Activated CD8-positive, alpha-beta memory T cell treated with anti-CD3 and anti-CD28 coated beads, Interleukin-2, amount 10 ng/mL, durations not matched to agents 7 days and 5 days (primary cell): ENCODE measurements around the gene IMMP1L. TPM values are rescaled to one million over a fixed set of nuclear protein-coding genes. Genes with fewer than 3 reads are reported as not detected.

Experiments used
- ATAC-seq: fragments of 150-1000 bp; cut with Tn5 transposase; one replicate; pipeline ENCODE4 v1.10.0; 2021; ENCODE audit warnings: moderate library complexity
- CTCF ChIA-PET: fragments of 350-600 bp; sonication (Branson Sonifier 250); formaldehyde crosslinking; loops from one replicate; lab custom pipeline; 2021; ENCODE audit warnings: antibody characterized with exemption; lab: Charles Lee
- DNase-seq: peaks from one replicate; pipeline ENCODE4 v3.0.0-alpha.2; 2020
- H3K27ac Mint-ChIP-seq: one replicate; pipeline ENCODE4 v1.8.0; 2021; ENCODE audit warnings: mild to moderate bottlenecking, mixed read lengths
- H3K27me3 Mint-ChIP-seq: one replicate; pipeline ENCODE4 v1.8.0; 2021; ENCODE audit warnings: mixed read lengths
- H3K36me3 Mint-ChIP-seq: one replicate; pipeline ENCODE4 v1.8.0; 2021; ENCODE audit warnings: mild to moderate bottlenecking, mixed read lengths
- H3K4me1 Mint-ChIP-seq: one replicate; pipeline ENCODE4 v1.8.0; 2021; ENCODE audit warnings: mixed read lengths
- H3K4me3 Mint-ChIP-seq: one replicate; pipeline ENCODE4 v1.8.0; 2021; ENCODE audit warnings: mild to moderate bottlenecking, moderate library complexity, mixed read lengths
- H3K9me3 Mint-ChIP-seq: one replicate; pipeline ENCODE4 v1.8.0; 2022; ENCODE audit warnings: low read depth, mixed read lengths
- total RNA-seq, 2 experiments: library from RNA; stranded (reverse); gene quantifications; one replicate each; pipeline ENCODE4 v1.2.3, GENCODE V29; 2021

The IMMP1L gene
- total RNA-seq, 2 experiments from 2014 or later, result 15.2 to 19.9 TPM

DNA sequence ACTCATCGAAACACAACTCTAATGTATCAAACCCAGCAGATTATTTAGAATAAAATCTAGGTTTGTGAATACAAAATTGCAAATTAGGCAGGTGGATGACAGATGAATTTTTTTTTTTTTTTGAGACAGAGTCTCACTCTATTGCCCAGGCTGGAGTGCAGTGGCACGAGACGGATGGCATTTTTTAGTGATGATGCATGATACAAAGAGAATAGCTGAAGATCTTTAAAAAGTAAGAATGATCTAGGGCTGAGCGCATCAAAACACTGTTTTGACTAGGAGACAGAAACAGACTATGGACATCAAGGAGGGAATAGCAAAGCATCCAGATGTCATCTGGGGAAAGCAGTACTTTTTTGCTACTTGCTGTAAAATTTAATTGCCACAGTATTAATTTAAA is 63.8 kb downstream of the IMMP1L start:
- no peak for DNase-seq
- Mint-ChIP-seq H3K4me3 (no peak overlapping the region), H3K9me3 (no peaks in the 10 kb centered on the region), H3K27ac (no peak overlapping the region), H3K4me1 (no peaks in the 10 kb centered on the region), H3K36me3 (peaks cover 20% of the 10 kb centered on the region), H3K27me3 (no peaks in the 10 kb centered on the region)
- CTCF ChIA-PET, result no interaction called here
- no peak for ATAC-seq

DNA sequence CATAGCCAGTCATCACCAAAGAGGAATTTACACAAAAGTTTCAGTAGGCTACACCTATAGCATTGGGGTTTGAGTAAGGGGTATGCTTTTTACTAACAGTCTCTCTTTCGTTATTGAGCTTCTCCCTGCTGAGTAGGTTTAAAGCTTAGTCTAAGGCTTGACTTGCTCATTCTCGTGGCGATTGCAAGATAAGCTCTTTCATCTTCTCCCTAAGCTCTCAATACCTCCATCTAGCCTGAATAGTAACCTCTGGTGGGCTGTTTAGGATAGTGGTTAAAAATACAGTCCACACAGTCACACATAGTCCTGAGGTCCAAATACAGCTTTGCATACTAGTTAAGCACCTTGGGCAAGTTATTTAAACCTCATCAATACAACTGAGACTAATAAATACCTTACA is 65.6 kb downstream of the IMMP1L start:
- Mint-ChIP-seq H3K27ac (no peak overlapping the region), H3K4me3 (no peak overlapping the region), H3K27me3 (no peaks in the 10 kb centered on the region), H3K36me3 (peaks cover 17% of the 10 kb centered on the region), H3K9me3 (no peaks in the 10 kb centered on the region), H3K4me1 (no peaks in the 10 kb centered on the region)
- DNase-seq (no peak), ATAC-seq (no peak)
- CTCF ChIA-PET, result interaction anchor here (0.9 kb wide), 1 partner anchor 13 kb away, joined by 3 read pairs; no protein-coding TSS in a partner anchor

DNA sequence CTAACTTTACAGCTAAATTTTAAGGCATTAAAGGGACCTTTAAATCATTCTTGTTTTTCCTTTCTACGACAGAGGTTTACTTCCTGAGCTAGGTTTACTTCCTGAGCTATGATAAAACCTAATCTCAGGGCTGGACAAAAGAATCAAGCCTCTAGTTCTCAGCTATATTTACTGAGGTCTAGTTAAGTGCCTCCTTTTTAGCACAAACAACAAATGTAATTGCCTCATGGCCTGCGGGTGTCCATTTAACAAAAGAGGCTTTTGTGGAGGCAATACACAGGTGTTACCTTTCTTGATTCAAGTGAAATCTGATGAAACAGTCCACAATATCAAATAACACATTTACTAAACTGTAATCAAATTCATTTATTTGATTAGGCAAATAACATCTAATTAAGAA is 67.3 kb downstream of the IMMP1L start:
- ATAC-seq (no peak), DNase-seq (no peak)
- CTCF ChIA-PET, result no interaction called here
- Mint-ChIP-seq H3K4me1 (peaks cover 9% of the 10 kb centered on the region), H3K9me3 (no peaks in the 10 kb centered on the region), H3K36me3 (peaks cover 8% of the 10 kb centered on the region), H3K4me3 (no peak overlapping the region), H3K27ac (no peak overlapping the region), H3K27me3 (no peaks in the 10 kb centered on the region)

DNA sequence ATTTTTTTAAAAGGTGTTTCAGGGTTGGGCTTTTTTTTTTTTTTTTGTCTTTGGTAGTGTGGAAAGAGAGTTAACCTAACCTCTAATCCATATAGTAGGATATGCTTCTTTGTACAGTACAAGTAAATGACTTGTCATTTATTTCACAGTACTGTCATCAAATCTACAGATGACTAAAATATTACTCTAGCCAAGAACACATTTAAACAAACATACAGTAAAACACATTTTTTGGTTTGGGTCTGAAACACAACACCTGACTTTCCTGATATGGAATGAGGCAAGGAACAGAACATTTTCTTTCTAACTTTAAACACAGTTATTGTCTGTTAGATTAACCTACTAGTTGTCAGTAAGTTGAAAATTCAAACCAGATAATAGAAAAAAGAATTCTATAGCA is 68.1 kb downstream of the IMMP1L start:
- Mint-ChIP-seq H3K4me3 (no peak overlapping the region), H3K36me3 (peaks cover 3% of the 10 kb centered on the region), H3K4me1 (peaks cover 9% of the 10 kb centered on the region), H3K9me3 (no peaks in the 10 kb centered on the region), H3K27ac (no peak overlapping the region), H3K27me3 (no peaks in the 10 kb centered on the region)
- ATAC-seq (no peak), DNase-seq (no peak)
- CTCF ChIA-PET, result no interaction called here

DNA sequence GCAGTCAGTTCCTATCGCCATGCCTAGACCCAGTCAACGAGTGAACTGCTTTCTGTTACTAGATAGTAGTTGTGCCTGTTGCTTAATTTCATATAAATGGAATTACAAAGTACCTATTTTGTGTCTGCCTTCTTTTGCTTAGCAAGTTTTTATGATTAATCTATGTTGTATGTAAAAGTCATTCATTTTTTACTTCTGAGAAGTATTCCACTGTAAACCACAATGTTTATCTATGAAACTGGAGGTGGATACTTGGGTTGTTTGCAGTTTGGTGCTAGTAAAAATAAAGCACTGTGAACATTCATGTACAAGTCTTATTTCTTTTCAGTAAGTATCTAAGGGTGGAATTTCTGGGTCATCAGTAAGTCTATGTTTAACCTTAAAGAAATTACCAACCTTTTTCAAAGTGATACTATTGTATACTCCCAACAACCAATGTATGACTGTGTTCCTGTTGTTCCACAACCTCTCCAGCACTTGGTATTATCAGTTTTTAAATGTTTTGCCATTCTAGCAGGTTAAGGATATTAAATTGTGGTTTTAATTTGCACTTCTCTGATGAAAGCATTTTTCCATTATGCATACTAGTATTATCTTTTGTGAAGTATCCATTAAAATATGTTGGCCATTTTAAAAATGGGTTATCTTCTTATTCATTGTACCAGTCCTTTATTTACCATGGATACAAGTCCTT is 71.5 kb downstream of the IMMP1L start:
- no peak for ATAC-seq
- CTCF ChIA-PET, result no interaction called here
- Mint-ChIP-seq H3K27me3 (no peaks in the 10 kb centered on the region), H3K4me1 (peaks cover 9% of the 10 kb centered on the region), H3K27ac (no peak overlapping the region), H3K36me3 (peaks cover under 1% of the 10 kb centered on the region), H3K4me3 (no peak overlapping the region), H3K9me3 (no peaks in the 10 kb centered on the region)
- no peak for DNase-seq

DNA sequence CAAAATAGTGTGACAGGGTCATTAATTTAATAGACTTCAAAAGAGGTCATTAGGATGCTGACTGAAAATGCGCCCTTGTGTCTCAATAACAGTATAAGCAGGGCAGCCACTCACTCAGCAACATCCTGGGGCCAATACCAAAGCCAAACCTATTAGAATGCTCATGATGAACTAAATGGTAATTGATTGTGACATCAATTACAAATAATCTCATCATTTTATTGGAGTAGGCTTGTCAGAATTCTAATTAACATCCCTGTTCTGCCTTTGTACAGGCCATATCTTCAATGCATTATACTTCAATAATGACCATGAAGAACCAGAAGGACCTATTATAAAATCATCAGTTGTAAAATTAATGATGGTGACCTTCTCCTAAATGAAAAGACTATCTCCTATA is 75.6 kb downstream of the IMMP1L start:
- Mint-ChIP-seq H3K27ac (no peak overlapping the region), H3K9me3 (no peaks in the 10 kb centered on the region), H3K36me3 (peaks cover 15% of the 10 kb centered on the region), H3K27me3 (no peaks in the 10 kb centered on the region), H3K4me3 (no peak overlapping the region), H3K4me1 (peaks cover 9% of the 10 kb centered on the region)
- CTCF ChIA-PET, result no interaction called here
- DNase-seq (no peak), ATAC-seq (no peak)

DNA sequence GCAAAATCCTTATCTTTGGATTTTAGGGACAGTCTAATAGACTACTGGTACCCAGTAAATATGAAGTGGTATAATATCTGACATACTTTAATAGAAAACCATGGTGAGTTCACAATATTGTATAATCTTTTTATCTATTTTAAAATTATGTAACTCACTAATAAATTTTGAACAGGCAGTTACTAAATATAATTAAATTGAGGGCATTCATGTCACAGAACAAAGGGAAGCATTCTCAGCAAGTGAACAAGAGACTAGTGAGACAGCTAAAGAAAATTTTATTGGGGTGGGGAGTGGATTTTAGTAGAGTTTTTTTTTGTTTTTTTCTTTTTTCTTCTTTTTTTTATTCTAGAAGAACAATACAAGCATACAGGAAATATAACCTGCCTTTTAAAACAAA is 84.8 kb downstream of the IMMP1L start:
- H3K4me3 Mint-ChIP-seq, result no peak overlapping the region
- no peaks in the 10 kb centered on the region for H3K4me1 Mint-ChIP-seq
- CTCF ChIA-PET, result no interaction called here
- no peaks in the 10 kb centered on the region for H3K27me3 Mint-ChIP-seq
- ATAC-seq (no peak), DNase-seq (no peak)
- no peaks in the 10 kb centered on the region for H3K9me3 Mint-ChIP-seq
- H3K27ac Mint-ChIP-seq, result no peak overlapping the region
- peaks cover 8% of the 10 kb centered on the region for H3K36me3 Mint-ChIP-seq

DNA sequence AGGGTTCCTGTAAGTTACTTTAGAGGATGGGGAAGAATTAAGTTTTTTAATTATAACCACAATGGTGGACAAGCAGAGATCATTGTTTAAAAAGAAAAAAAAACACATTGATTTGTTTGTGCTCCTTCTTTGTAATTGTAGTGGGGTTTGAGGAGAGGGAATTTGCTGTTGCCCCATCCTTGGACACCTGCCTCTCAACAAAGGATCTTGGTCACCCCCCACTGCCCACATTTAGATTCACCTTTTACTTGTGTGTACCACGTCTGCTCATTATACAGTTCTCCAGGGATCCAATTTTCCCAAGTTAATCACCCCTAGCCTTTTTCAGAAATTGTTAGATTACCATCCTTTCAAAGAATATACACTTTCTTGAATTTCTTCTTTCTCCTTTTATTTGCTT is 86.7 kb downstream of the IMMP1L start:
- CTCF ChIA-PET, result no interaction called here
- no peak overlapping the region for H3K4me3 Mint-ChIP-seq
- H3K27me3 Mint-ChIP-seq, result no peaks in the 10 kb centered on the region
- H3K27ac Mint-ChIP-seq, result no peak overlapping the region
- no peak for ATAC-seq
- DNase-seq, result no peak
- no peaks in the 10 kb centered on the region for H3K9me3 Mint-ChIP-seq
- no peaks in the 10 kb centered on the region for H3K4me1 Mint-ChIP-seq
- peaks cover 4% of the 10 kb centered on the region for H3K36me3 Mint-ChIP-seq

DNA sequence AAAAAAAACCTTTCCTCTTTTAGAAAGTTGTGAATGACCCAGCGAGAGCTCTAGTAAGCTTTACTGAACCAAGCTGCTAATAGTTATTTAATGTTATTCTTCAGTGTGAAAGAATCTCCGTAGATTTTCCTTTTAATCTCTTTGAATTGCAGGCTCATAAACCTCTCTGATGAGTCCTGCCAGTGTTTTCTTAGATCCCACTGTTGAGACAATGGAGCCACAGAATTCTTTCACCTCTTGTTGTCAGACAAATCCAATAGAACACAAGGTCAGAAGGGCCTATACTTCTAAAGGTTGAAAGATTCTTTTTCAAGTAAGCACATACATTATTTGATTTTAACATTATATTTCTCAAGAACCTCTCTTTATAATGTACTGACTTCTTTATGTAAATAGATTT is 87.6 kb downstream of the IMMP1L start:
- H3K27me3 Mint-ChIP-seq, result no peaks in the 10 kb centered on the region
- no peaks in the 10 kb centered on the region for H3K4me1 Mint-ChIP-seq
- H3K27ac Mint-ChIP-seq, result no peak overlapping the region
- ATAC-seq (no peak), DNase-seq (no peak)
- H3K9me3 Mint-ChIP-seq, result no peaks in the 10 kb centered on the region
- H3K4me3 Mint-ChIP-seq, result no peak overlapping the region
- CTCF ChIA-PET, result no interaction called here
- H3K36me3 Mint-ChIP-seq, result peaks cover 2% of the 10 kb centered on the region

DNA sequence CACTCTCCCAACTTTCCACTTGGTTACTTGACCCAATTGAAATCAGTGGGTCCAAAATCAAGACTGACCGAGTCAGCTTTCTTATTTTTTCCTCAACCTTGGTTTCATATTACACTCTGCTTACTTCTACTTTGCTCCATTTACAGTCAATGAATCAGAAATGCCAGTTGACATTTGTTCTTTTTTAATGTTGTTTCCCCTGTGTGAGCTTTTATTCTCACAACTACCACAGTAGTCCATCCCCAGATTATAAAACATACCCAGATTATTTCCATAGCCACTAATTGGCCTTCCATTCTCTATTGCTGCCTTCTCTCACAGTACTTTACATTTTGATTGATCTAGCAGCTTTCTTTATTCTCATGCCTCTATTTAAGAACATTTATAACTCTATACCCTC is 89.8 kb downstream of the IMMP1L start:
- CTCF ChIA-PET, result no interaction called here
- Mint-ChIP-seq H3K4me1 (no peaks in the 10 kb centered on the region), H3K27me3 (no peaks in the 10 kb centered on the region), H3K36me3 (peaks cover 7% of the 10 kb centered on the region), H3K27ac (no peak overlapping the region), H3K4me3 (no peak overlapping the region), H3K9me3 (no peaks in the 10 kb centered on the region)
- no peak for ATAC-seq
- DNase-seq, result no peak

DNA sequence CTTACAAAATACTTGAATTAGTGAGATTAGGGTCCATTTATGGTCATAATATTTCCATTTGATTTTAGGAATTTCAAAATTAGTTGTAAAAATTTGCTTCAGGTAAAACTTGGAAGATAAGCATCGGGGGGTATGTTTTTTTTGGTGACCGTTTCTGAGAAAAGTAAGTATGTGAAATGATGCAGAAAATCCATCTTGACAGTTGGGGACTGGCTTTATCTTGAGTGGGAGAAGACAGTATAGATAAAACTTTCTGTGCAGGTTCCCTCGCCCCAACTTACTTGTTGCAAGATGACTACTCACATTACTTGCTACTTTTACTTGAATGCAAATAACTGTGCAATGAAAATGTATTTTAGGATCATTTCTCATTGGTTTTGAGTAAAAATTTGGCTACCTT is 90.3 kb downstream of the IMMP1L start:
- CTCF ChIA-PET, result no interaction called here

DNA sequence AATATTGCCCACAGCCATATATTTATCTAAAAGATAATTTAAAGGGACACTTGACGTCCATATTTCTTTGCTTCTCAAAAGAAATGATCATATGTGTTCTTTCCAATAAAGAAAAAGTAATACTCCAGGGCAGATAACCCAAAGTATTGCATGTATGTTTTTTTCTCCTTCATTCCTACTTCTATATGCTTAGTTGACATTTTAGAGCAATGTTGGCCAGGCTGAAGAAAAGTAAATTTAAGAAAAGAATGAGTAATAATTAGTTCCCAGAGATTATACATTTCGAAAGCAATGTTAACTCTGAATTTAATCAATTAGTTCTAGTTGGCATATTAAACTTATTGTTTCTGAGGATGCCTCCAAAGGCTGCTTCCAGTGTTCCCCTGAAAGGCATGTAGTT is 91.6 kb downstream of the IMMP1L start:
- H3K4me1 Mint-ChIP-seq, result no peaks in the 10 kb centered on the region
- H3K36me3 Mint-ChIP-seq, result peaks cover 5% of the 10 kb centered on the region
- ATAC-seq (no peak), DNase-seq (no peak)
- no peak overlapping the region for H3K27ac Mint-ChIP-seq
- H3K27me3 Mint-ChIP-seq, result no peaks in the 10 kb centered on the region
- CTCF ChIA-PET, result no interaction called here
- H3K9me3 Mint-ChIP-seq, result no peaks in the 10 kb centered on the region
- H3K4me3 Mint-ChIP-seq, result no peak overlapping the region

More for the DNA sequence above, 90.3 kb downstream of the IMMP1L start:
- no peak overlapping the region for H3K4me3 Mint-ChIP-seq
- peaks cover 7% of the 10 kb centered on the region for H3K36me3 Mint-ChIP-seq
- ATAC-seq, result no peak
- H3K4me1 Mint-ChIP-seq, result no peaks in the 10 kb centered on the region
- no peak for DNase-seq
- H3K27me3 Mint-ChIP-seq, result no peaks in the 10 kb centered on the region
- no peak overlapping the region for H3K27ac Mint-ChIP-seq
- no peaks in the 10 kb centered on the region for H3K9me3 Mint-ChIP-seq

DNA sequence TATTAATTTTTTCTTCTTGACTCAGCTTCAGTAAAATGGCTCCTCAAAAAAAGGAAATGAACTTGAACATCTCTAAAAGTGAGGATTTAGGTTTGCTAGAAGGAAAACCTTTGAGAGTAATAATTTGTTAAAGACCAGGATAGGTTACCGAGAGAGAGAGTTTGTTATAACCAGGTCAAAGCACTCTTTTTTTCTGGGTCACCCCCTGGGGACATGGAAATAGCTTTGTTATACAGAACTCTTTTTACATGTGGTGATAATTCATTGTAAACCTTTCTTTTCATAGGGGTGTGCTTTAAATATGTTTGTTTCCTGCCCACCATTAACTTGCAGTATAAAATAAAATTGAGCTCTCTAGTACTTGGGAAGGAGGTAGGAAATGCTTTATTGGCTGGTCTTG is 92.1 kb downstream of the IMMP1L start:
- H3K36me3 Mint-ChIP-seq, result peaks cover 5% of the 10 kb centered on the region
- no peaks in the 10 kb centered on the region for H3K4me1 Mint-ChIP-seq
- no peak overlapping the region for H3K27ac Mint-ChIP-seq
- ATAC-seq (no peak), DNase-seq (no peak)
- CTCF ChIA-PET, result no interaction called here
- H3K9me3 Mint-ChIP-seq, result no peaks in the 10 kb centered on the region
- no peaks in the 10 kb centered on the region for H3K27me3 Mint-ChIP-seq
- H3K4me3 Mint-ChIP-seq, result no peak overlapping the region

DNA sequence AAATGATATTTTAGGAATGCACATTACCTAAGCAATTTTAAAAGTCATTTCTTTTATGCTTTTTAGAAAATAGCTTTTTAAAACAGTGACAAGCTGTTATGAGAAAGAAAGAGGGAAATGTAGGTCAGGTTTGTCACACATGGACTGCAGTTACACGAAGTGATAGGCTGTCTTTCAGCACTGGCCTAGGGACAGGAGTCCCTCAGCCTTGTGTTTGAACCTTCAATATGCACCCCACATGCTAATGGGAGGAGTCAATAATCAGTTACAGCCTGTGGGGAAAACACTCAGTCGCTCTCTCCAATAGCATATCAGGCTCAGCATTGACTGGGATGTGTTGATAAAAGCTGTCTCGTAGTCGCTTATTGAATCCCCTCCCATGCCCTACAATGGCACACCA is 94.0 kb downstream of the IMMP1L start:
- CTCF ChIA-PET, result no interaction called here
- H3K27ac Mint-ChIP-seq, result no peak overlapping the region
- H3K27me3 Mint-ChIP-seq, result no peaks in the 10 kb centered on the region

DNA sequence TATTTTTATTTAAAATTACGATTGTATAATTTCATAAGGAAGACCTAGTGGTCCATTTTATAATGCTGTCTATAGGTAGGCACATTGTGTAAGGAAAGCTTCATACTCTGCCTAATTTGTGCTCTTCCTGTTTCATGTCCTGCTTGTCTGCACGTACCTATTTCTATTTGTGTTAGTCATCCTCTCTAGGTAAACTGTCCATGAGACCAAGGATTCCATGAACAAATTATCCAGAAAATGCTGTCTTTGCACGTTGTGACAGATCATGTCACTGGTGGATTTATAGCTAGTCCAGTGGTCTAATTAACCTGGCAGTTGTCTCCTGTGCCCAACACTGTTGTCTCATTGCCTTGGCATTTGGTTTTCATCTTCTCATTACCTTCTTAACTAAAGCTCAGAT is 95.1 kb downstream of the IMMP1L start:
- H3K27me3 Mint-ChIP-seq, result no peaks in the 10 kb centered on the region
- H3K36me3 Mint-ChIP-seq, result peaks cover 8% of the 10 kb centered on the region
- CTCF ChIA-PET, result no interaction called here
- no peak overlapping the region for H3K27ac Mint-ChIP-seq
- H3K9me3 Mint-ChIP-seq, result no peaks in the 10 kb centered on the region
- ATAC-seq (no peak), DNase-seq (no peak)
- no peaks in the 10 kb centered on the region for H3K4me1 Mint-ChIP-seq
- H3K4me3 Mint-ChIP-seq, result no peak overlapping the region

More for the DNA sequence above, 94.0 kb downstream of the IMMP1L start:
- Mint-ChIP-seq H3K36me3 (peaks cover 8% of the 10 kb centered on the region), H3K4me3 (no peak overlapping the region), H3K9me3 (no peaks in the 10 kb centered on the region), H3K4me1 (no peaks in the 10 kb centered on the region)
- DNase-seq (no peak), ATAC-seq (no peak)
